Activated gamma-delta T cell treated with anti-CD3 and anti-CD28 coated beads, Interleukin-2, amount 50 U/mL, for 16 hours (primary cell): ENCODE measurements around the gene PLA2G2D.
"Not testable (repeated sequence)": the region's sequence is repeated elsewhere in the genome, so short reads cannot be mapped to it uniquely, and the experiment has no call there.

Experiments used
- DNase-seq: peaks from one replicate; pipeline ENCODE4 v3.0.0-alpha.2; 2020; ENCODE audit warnings: low read depth

Gene PLA2G2D

GRCh38 chr1:20142001-20142710 is 22.8 kb upstream of the PLA2G2D start:
- no peak for DNase-seq

- no peak for DNase-seq
Measured at GRCh38 chr1:20141466-20141865, 22.1 kb upstream of the PLA2G2D start.

GRCh38 chr1:20141001-20141400 is 21.7 kb upstream of the PLA2G2D start:
- DNase-seq, result no peak

- no peak for DNase-seq
Measured at GRCh38 chr1:20139776-20140612, 20.7 kb upstream of the PLA2G2D start.

- no peak for DNase-seq
Measured at GRCh38 chr1:20138961-20139550, 19.7 kb upstream of the PLA2G2D start, which contains the start of gene PLA2G2F. Gene PLA2G2F, plus strand, starts transcription at chr1:20139323. Its CDS starts 105 bp downstream, at chr1:20139428.

GRCh38 chr1:20138346-20138745 is 19.0 kb upstream of the PLA2G2D start:
- no peak for DNase-seq

GRCh38 chr1:20137604-20138003 is 18.3 kb upstream of the PLA2G2D start:
- DNase-seq, result no peak

GRCh38 chr1:20137055-20137454 is 17.7 kb upstream of the PLA2G2D start:
- DNase-seq, result no peak

- no peak for DNase-seq
Measured at GRCh38 chr1:20136249-20136648, 16.9 kb upstream of the PLA2G2D start.

GRCh38 chr1:20134995-20135394 is 15.7 kb upstream of the PLA2G2D start:
- DNase-seq, result no peak

GRCh38 chr1:20130518-20130917 is 11.2 kb upstream of the PLA2G2D start:
- DNase-seq, result not testable (repeated sequence)

- DNase-seq, result no peak
Measured at GRCh38 chr1:20126806-20127440, 7.6 kb upstream of the PLA2G2D start.

- DNase-seq, result no peak
Measured at GRCh38 chr1:20126041-20126805, 6.9 kb upstream of the PLA2G2D start.

- no peak for DNase-seq
Measured at GRCh38 chr1:20125100-20125499, 5.8 kb upstream of the PLA2G2D start.

GRCh38 chr1:20124456-20125057 is 5.2 kb upstream of the PLA2G2D start:
- DNase-seq, result no peak

- no peak for DNase-seq
Measured at GRCh38 chr1:20123722-20124455, 4.6 kb upstream of the PLA2G2D start.

- DNase-seq, result no peak
Measured at GRCh38 chr1:20120796-20121195, 1.5 kb upstream of the PLA2G2D start.

- DNase-seq, result no peak
Measured at GRCh38 chr1:20117236-20117635, 2.1 kb downstream of the PLA2G2D start.

- no peak for DNase-seq
Measured at GRCh38 chr1:20115916-20116315, 3.4 kb downstream of the PLA2G2D start.

- no peak for DNase-seq
Measured at GRCh38 chr1:20115479-20115878, 3.9 kb downstream of the PLA2G2D start.
